Testis (tissue), 2 donors: ENCODE results near the gene STX4.

Source experiments
- CTCF ChIP-seq, 3 experiments: fragments of 450-650 bp in 2 of 3; fragments of 200-600 bp in 1 of 3; sonication (generic) in 1 of 3; IDR thresholded peaks; one replicate each; pipeline ENCODE4 v1.5.1; 2016 to 2019; ENCODE audit warnings: antibody characterized with exemption in 3 of 3, mild to moderate bottlenecking in 2 of 3, moderate library complexity in 1 of 3
- POLR2A ChIP-seq: fragments of 450-650 bp; IDR thresholded peaks from one replicate; pipeline ENCODE4 v1.6.1; 2017; ENCODE audit warnings: antibody characterized with exemption, mild to moderate bottlenecking, moderate library complexity

DNA sequence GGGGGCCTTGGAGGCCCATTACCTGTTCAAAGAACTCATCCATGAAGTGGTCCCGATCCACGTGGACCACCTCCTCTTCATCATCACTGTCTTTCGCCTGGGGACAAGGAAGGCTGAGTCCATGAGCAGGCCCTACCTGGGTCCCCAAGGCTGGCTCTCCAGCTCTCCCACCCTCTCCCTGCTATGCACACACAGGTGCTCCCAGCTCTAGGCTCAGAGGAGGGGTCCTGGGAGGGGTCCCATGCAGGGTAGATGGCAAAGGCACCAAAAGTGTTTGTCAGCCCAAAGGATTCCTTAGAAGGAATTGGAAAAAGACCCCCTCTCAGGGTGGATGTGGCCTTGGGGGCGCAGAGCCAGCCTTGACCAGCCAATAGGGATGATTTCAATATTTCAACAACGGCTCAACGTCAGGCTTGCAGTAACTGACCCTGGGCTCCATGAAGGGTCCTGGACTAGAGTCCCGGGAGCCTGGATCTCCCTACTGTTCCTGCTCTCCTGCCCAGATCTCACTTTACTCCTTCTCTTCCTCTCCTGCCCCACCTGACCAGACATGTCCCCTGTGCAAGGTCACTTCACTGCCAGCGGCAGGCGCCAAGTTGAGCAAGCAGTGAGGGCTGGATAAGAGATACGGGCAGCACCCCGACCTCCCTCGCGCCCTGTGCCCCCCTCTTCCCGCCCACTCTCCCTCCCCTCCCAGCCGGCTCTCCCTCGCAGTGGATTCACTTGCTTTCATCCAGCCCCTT is 31.7 kb upstream of the STX4 start:
- TF ChIP-seq CTCF (IDR thresholded peaks at IDR 0.05) (no peak), POLR2A (no peak)
